Measurements from ENCODE around the gene TMEFF1. TPM values are rescaled to one million over a fixed set of nuclear protein-coding genes. Genes with fewer than 3 reads are reported as not detected.

Gene TMEFF1
- total RNA-seq, 1 experiment from 2014 or later: 65.5 TPM

GRCh38 chr9:100499866-100500265 is 26.9 kb downstream of the TMEFF1 start:
- Histone ChIP-seq H3K56ac (ENCODE audit: insufficient read length, low read depth, low read length) (no peak overlapping the region), H3K79me2 (ENCODE audit: insufficient read depth, low read length) (peaks cover 7% of the 10 kb centered on the region; the same call in 1 of the 2 replicates), H3K79me1 (ENCODE audit: insufficient read depth, low read depth, low read length, poor library complexity, severe bottlenecking) (no peaks in the 10 kb centered on the region), H3K18ac (ENCODE audit: insufficient read length, low read depth, low read length) (no peak overlapping the region), H4K20me1 (ENCODE audit: control insufficient read depth, insufficient read depth, insufficient read length) (no peaks in the 10 kb centered on the region), H3K23ac (ENCODE audit: insufficient read length, low read depth, low read length) (no peak overlapping the region), H2AK5ac (ENCODE audit: insufficient read length, low read length) (no peak overlapping the region), H2BK12ac (ENCODE audit: insufficient read length, low read depth, low read length) (no peak overlapping the region), H4K91ac (ENCODE audit: insufficient read length, low read depth, low read length) (no peak overlapping the region), H4K8ac (replicated peaks; ENCODE audit: insufficient read length, low read depth, low read length) (no peak overlapping the region), H2BK20ac (ENCODE audit: low read depth, low read length, poor library complexity, severe bottlenecking) (no peak overlapping the region), H3K9ac (ENCODE audit: extremely low read depth, insufficient read length, low read length) (no peak overlapping the region), H2BK5ac (ENCODE audit: insufficient read length, low read length) (no peak overlapping the region), H3T11ph (ENCODE audit: low read length) (no peak overlapping the region), H3K4me1 (ENCODE audit: insufficient read depth, low read length) (peaks cover 2% of the 10 kb centered on the region), H3K23me2 (ENCODE audit: insufficient read length, low read depth, low read length, poor library complexity, severe bottlenecking) (no peaks in the 10 kb centered on the region), H4K5ac (ENCODE audit: insufficient read length, low read depth, low read length) (no peak overlapping the region), H3K14ac (ENCODE audit: insufficient read depth, low read length) (no peak overlapping the region), H2BK120ac (ENCODE audit: low read depth, low read length, poor library complexity, severe bottlenecking) (no peak overlapping the region), H2AFZ (ENCODE audit: low read length) (no peak overlapping the region), H2BK15ac (ENCODE audit: low read depth, low read length) (no peak overlapping the region), H3K27me3 (ENCODE audit: insufficient read depth, low read length) (no peaks in the 10 kb centered on the region), H3K4ac (ENCODE audit: low read depth, low read length) (no peak overlapping the region), H3K9me3 (ENCODE audit: control insufficient read depth, low read depth, low read length) (no peaks in the 10 kb centered on the region), H3K4me2 (ENCODE audit: insufficient read depth, insufficient read length, low read length) (no peak overlapping the region), H3K27ac (ENCODE audit: insufficient read length, low read depth, low read length) (no peak overlapping the region)
- no peak for DNase-seq
- no peak overlapping the region for H3K4me3 Mint-ChIP-seq
- H3K9me3 Mint-ChIP-seq: no peaks in the 10 kb centered on the region
- no peak for TF ChIP-seq CTCF (conservative IDR thresholded peaks at IDR 0.05)
- H3K4me1 Mint-ChIP-seq: peaks cover 15 to 24% of the 10 kb centered on the region in 2 experiments
- WGBS (ENCODE audit: extremely low coverage, insufficient read length, low lambda C conversion rate): no CpG with 5 or more reads among the region's 2 CpGs
- peaks cover 21 to 45% (median 29%) of the 10 kb centered on the region in 3 experiments; a peak in 6 of 7 replicates for H3K36me3 Mint-ChIP-seq (ENCODE audit: insufficient read depth in 1 of 3, low read depth in 3 of 3)
- H3K27me3 Mint-ChIP-seq (ENCODE audit: low read depth): no peaks in the 10 kb centered on the region
- no peak overlapping the region for H3K27ac Mint-ChIP-seq
